ENCODE data around the gene SORCS2.

The SORCS2 gene

GRCh38 chr4:7263166-7263565, 70.8 kb downstream of the SORCS2 start:
- no peak for DNase-seq (ENCODE audit: low read depth)
- H3K4me3 ChIP-seq (ENCODE audit: control insufficient read depth, low read depth, low read length), result no peak overlapping the region
- no peak for TF ChIP-seq CTCF (IDR thresholded peaks at IDR 0.05; ENCODE audit: control insufficient read depth, insufficient read depth, low read depth, low read length, missing control alignments)

GRCh38 chr4:7264694-7265093, 72.4 kb downstream of the SORCS2 start:
- no peak for TF ChIP-seq CTCF (IDR thresholded peaks at IDR 0.05; ENCODE audit: control insufficient read depth, insufficient read depth, low read depth, low read length, missing control alignments)
- no peak for DNase-seq (ENCODE audit: low read depth)
- no peak overlapping the region for H3K4me3 ChIP-seq (ENCODE audit: control insufficient read depth, low read depth, low read length)

GRCh38 chr4:7266525-7267292, 74.4 kb downstream of the SORCS2 start:
- TF ChIP-seq CTCF (IDR thresholded peaks at IDR 0.05; ENCODE audit: control insufficient read depth, insufficient read depth, low read depth, low read length, missing control alignments), result no peak
- H3K4me3 ChIP-seq (ENCODE audit: control insufficient read depth, low read depth, low read length), result peak overlapping the region; percentile 6

GRCh38 chr4:7267829-7268228, 75.5 kb downstream of the SORCS2 start:
- DNase-seq (ENCODE audit: low read depth), result no peak
- no peak for TF ChIP-seq CTCF (IDR thresholded peaks at IDR 0.05; ENCODE audit: control insufficient read depth, insufficient read depth, low read depth, low read length, missing control alignments)
- H3K4me3 ChIP-seq (ENCODE audit: control insufficient read depth, low read depth, low read length), result no peak overlapping the region

More at GRCh38 chr4:7266525-7267292, 74.4 kb downstream of the SORCS2 start:
- peak; percentile 74 for DNase-seq (ENCODE audit: low read depth)

- H3K4me3 ChIP-seq (ENCODE audit: control insufficient read depth, low read depth, low read length), result no peak overlapping the region
- no peak for DNase-seq (ENCODE audit: low read depth)
- no peak for TF ChIP-seq CTCF (IDR thresholded peaks at IDR 0.05; ENCODE audit: control insufficient read depth, insufficient read depth, low read depth, low read length, missing control alignments)
Measured at GRCh38 chr4:7268941-7269340, 76.6 kb downstream of the SORCS2 start.

- H3K4me3 ChIP-seq (ENCODE audit: control insufficient read depth, low read depth, low read length), result no peak overlapping the region
- no peak for DNase-seq (ENCODE audit: low read depth)
- TF ChIP-seq CTCF (IDR thresholded peaks at IDR 0.05; ENCODE audit: control insufficient read depth, insufficient read depth, low read depth, low read length, missing control alignments), result no peak
Measured at GRCh38 chr4:7270121-7270520, 77.8 kb downstream of the SORCS2 start.
